NCI-H2081 treated with DMSO at 0.1 percent for 48 hours (cell line): Measurements from ENCODE around the gene RPGRIP1L.
A peak's percentile ranks its signal among the peaks of the same experiment; 100 is the strongest.

Experiments
- DNase-seq: peaks from one replicate; lab custom pipeline; 2025; lab: John Stamatoyannopoulos, UW

Gene RPGRIP1L

DNA sequence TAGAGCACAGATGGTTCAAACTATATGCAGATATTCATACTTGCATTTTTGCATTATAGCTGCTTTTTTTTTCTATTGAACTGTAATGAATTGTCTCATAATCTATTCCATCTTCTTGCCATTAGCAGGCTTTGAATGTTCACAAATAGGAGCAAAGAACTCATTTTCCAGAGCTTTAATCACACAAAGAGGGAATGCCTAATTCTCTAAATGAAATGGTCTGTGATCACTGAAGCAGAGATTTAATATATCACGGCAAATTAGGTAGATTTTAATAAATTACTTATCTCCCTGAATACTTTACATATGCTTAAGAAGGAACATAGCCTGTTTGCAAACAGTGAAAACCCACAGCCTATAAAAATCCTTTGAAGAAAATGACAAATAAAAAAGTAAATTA is 103.0 kb downstream of the RPGRIP1L start:
- DNase-seq = no peak

DNA sequence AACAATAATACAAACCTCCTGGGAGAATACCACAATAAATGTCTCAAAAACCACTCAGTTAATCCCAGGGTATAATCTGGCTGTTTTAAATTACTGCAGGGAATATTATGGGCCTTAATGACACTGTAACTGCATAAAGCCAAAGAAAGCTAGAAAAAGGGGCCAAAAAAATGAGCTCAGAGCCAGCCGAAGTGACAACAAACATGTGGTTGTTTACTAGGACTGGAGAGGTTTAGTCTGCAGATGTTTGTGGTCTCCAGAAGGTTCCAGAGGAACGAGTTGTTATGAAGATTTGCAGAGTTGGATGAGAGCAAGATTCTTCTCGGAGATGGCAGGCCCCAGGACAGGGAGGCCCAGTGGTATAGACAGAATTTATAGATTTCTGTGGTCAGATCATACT is 103.5 kb downstream of the RPGRIP1L start:
- no peak for DNase-seq

DNA sequence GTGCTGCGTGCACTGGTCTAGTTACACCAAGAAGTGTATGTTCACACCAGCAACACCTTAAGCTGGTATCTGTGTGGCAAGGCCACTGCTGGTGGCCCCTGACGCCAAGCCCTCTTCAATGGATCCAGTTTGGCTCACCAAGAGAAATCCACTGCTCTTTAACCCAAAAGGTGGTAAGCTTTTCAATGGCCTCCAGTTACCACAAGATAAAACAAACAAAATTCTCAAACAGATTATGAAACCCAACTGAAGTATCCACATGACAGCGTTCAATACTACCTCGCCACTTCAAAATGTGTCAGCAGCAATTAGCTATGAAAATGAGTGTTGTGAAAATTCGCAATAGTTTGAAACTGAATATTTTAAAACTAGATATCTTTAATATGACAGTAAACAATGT is 104.1 kb downstream of the RPGRIP1L start:
- no peak for DNase-seq

DNA sequence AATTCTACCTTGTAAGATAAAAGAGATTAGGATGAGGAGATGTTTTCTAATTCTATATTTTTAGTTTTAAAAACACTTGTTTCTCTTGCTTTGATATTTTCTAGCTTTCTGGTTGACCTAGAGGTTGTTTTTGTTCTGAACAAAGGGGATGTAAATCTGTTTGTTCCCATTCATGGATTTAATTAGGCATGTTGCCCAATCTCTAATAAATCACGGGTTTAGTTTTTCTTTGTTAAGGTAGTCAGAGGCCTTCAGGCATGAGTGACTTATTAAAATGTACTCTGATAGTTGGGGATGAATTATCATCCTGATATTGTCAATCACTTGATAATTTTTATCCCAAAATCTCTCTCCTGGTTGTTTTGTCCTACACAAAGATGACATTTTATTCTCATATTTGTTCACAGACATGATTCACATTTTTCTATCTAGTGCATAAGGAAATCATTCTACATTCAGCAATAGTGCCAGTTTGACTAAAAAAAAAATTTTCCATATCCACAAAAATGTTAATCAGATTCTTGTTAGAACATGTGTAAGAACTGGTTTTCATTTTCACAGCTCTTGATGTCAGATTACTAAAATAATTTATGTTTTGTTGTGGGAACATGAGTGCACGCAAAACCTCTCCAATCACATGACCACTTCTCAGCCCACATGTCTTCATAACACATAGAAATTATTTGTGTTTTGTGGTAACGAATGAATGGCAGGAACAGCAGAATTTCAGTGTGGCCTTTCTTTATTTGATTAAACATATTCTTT is 105.0 kb downstream of the RPGRIP1L start:
- no peak for DNase-seq

DNA sequence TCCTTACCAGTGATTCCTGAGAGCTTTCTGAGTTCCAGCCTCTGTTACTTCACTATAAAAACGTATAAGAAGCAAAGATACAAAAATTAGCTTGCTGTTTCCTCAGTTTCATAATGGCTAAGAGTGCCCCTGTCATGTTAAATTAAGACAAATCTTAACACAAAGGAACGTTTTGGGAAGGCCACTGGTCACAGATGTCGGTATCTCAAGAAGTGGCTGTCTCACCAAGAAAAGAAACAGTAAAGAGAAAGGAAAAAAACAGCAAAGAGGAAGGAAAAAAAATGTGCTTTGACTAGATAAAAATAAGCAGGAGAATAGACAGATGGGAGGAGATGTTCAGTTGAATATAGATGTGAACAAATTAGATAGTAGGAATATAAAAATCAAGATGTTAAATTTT is 105.9 kb downstream of the RPGRIP1L start:
- DNase-seq = no peak

DNA sequence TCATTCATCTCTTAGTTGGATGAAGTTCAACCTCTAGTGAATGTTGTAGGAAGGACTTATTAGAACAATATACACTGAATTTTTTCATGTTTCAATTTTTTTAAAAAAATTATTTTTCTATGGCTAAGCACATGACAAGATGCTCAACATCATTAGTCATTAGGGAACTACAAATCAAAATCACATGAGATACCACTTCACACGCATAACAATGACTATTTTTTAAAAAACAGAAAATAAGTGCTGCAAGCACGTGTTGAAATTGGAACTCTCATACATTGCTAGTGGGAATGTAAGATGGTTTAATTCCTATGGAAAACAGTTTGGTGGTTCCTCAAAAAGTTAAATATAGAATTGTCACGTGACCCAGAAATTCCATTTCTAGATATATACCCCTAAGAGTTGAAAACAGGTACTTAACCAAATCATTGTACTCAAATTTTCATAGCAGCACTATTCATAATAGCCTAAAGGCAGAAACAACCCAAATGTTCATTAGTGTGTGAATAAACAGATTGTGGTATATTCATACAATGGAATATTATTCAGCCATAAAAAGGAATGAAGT is 115.5 kb downstream of the RPGRIP1L start:
- DNase-seq = no peak

DNA sequence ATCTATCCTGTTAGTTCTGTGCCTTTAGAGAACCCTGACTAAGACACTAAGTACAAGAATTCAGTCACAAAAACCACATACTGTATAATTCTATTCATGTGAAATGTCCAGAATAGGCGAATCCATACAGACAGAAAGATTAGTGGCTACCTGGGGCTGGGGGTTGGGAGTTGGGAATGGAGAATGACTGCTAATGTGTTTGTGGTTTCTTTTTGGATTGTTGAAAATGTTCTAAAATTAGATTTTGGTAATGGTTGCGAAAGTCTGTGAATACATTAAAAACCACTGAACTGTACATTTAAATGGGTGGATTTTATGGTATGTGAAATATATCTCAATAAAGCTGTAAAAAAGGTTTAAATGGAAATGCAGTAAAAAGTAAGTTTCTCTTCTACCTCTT is 120.3 kb downstream of the RPGRIP1L start:
- DNase-seq = no peak

DNA sequence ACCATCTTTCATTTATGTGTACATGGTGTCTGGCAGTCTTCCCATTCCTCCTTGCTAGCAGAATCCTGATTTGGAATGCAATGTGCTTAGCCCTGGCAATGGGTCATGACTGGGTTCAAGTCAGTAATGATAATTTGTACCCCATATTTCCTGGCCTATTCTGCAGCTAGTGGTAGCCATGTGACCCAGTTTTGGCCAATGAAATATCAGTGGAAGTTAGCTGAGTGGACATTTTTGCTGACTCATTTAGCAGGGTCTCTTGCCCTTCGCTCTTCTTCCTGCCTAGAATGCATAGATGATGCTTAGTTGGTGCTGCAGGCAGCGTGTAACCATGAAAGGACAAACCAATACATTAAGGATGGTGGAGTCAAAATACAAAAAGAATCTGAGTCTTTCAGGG is 121.9 kb downstream of the RPGRIP1L start:
- no peak for DNase-seq

DNA sequence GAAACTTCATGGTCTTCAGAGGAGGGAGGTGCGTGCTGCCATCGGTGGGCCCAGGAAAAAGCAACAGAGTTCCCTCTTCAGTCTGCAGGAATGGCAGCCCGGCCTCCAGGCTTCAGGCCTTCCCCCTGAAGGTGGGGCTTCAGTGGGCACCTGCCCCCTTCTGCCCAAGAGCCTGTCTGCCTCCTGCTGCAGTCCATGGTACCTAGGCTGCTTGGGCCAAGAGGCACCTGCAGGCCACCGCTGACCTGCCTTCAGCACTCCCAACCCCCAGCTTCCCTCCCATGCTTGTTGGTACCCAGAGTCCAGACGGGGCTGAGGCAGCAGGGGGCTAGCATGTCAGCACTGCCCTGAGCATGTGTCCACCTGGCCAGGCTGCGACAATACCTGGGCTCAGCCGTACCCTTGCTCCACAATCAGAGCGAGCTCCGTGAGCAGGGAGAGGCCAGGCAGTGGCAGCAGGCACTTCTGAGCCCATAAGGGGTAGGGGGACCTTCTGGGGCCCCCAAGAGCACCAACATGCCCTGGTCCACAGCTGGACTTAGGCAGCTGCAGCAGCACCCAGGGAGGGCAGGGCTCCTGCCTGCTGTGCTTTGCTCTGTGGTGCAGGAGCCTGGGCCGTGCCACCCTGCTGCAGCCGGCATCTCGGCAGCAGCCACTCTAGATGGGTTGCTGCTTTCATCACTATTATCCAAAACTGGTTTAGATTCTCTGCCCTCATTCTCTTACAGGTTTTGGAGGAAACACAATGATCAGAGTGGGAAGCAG is 123.4 kb downstream of the RPGRIP1L start:
- DNase-seq = no peak

DNA sequence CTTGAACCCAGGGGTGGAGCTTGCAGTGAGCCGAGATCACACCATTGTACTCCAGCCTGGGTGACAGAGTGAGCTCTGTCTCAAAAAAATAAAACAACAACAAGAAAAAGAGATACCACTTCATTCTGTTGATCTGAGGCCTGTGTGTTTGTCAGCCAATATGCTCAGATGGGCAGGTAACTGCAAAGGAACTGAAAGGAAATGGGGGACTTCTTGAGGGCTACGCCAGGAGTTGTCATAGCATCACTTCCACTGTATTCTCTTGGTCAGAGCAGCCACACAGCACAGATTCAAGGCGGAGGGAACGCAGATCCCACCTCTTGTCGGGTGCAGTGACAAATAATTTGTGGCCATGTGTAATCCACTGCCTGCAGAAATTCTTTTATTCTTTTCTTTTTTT is 126.8 kb downstream of the RPGRIP1L start:
- no peak for DNase-seq

DNA sequence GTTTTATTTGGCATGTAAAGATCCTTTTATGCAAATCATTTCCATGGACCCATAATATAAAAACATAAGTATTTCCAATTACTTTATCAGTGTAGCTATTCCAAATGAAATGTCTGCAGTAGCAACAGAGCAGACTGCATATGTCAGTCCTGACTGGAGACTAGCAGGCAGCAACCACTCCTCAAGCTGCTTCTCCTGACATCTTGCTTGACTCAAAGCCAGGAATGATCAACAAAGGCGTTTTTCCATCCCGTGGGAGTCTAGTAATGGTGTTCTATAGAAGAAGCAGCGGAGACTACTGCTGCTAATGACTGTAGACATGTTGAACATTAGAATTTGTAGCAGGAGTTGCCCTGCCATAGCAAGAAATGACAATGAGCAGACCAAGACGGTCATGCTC is 127.4 kb downstream of the RPGRIP1L start:
- no peak for DNase-seq

DNA sequence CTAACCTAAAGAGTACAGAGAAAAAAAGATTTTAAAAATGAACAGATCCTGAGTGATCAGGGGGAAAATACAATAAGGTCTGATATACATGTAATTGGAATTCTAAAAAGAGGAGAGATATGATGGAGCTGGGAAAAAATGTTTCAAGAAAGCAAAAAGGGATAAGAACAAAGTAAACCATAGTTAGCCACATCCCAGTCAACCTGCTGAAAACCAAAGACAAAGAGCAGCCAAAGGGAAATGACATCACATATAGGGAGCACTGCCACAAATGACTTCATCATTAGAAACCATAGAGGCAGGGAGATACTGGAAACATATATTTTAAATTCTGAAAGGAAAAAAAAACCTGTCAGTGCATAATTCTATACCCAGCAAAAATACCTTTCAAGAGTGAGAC is 131.9 kb downstream of the RPGRIP1L start:
- DNase-seq = no peak

DNA sequence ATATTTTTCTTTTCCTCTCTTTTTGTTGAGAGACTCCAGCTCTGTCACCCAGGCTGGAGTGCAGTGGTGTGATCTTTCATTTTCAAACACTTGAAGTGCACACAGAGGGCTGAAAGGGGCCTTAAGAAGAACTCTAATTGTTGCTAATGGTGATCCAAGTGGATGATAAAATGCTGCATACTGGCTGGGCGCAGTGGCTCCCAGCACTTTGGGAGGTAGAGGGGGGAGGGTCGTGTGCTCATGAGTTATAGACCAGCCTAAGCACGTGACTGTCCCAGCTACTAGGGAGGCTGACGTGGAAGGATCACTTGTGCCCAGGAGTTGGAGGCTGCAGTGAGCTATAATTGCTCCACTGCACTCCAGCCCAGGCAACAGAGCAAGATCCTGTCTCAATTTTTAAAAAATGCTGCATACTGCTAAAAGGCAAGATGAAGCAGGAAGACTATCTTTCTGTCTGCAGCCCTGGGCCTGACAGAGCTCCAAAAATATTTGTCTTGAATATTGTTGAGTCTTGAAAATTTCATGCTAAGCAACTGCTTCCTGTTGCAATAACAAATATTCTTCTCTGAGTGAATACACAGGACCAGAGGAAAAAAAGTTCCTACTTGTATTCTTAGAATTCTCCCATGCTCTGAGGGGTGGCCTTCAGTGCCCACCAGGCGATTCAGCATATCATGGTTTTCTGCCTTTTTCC is 137.0 kb downstream of the RPGRIP1L start:
- no peak for DNase-seq

DNA sequence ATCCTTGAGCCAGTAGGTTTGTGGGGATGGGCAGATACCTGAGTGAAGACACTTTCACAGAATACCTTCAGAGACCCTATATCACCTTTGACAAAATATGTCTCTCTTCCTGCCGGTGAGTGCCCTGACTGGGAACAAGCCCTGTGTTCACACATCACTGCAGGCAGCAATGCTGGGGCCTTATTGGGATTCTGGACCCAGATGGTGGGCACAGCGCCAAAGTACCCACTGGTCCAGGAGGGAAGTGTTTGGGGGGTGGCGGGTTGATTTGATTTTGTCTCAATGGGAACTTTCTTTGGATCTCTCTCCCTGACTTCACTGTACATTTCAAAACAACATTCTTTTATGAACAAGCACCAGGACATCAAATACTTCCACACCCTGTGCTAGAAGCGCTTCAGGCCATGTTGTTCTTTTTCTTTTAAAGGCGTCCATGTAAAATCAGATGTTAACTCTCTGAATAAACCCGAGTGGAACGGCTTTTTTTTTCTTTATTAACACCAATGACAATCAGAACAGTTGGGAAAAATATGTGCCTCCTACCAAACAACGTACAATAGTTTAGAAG is 138.3 kb downstream of the RPGRIP1L start:
- DNase-seq = no peak

DNA sequence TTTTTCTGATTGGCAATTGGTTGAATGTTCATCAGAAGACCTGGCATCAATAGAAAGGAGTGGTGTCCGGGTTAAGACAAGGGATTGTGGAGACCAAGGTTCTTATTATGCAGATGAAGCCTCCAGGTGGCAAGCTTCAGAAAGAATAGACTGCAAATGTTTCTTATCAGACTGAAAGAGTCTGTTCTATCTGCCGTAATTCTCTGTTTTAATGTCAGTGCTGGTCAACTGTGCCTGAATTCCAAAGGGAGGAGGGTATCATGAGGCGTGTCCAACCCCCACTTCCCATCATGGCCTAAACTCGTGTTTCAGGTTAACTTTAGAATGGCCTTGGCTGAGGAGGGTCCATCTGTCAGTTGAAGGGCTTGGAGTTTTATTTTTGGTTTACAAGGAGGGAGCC is 140.2 kb downstream of the RPGRIP1L start:
- no peak for DNase-seq

DNA sequence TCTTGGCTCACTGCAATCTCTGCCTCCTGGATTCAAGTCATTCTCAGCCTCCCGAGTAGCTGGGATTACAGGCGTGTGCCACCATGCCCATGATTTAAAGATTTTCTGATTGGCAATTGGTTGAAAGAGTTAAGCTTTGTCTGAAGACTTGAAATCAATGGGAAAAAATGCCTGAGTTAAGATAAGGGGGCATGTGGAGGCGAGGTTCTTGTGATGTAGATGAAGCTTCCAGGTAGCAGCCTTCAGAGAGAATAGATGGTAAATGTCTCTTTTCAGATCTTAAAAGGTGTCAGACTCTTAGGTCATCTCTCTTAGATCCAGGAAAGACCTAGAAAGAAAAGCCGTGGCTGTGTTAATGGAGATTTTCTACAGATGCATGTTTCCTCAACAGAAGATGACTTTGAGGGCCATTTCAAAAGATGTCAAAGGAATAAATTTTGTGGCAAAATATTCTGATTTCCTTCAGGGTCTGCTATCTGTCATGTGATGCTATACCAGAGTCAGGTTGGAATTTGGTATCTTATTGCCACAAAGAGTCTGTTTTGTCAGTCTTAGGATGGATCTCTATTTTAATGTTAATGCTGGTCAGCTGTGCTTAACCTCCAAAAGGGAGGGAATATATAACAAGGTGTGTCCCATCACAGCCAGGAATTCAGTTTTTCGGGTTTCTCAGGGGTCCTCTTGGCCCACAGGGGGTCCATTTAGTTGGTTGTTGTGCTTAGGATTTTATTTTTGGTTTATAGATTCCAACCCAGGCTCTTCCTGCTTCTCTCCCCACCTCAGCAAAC is 142.4 kb downstream of the RPGRIP1L start:
- DNase-seq = no peak

DNA sequence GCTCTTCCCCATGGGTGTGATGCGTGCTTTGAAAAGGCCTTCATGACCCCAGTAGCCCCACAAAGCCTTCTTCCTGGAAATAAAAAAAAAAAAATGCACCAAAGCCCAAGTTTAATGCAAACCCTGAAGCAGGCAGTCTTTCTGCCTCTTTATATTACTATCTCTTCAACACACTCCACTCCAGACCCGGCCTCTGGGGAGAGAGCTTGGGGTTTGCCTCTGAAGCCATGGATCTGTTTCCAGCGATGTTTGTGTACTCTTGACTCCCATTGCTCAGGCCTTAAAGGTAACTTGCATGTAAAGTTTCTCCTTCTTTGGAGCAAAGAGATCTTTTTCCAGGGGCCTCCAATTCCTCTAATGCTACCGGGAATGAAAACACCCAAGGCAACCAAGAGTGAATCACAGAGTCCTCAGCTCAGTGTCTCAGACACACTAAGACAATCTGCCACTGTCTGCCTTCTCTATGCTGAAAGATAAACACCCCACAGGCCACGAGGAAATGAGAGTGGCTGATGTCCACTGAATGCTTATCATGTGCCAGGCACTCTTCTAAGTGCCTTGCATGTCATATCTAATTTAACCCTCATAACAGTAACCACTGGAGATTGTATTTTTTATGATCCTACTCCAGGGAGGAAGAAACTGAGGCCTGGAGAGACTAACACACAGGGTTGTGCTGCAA is 144.2 kb downstream of the RPGRIP1L start:
- no peak for DNase-seq

DNA sequence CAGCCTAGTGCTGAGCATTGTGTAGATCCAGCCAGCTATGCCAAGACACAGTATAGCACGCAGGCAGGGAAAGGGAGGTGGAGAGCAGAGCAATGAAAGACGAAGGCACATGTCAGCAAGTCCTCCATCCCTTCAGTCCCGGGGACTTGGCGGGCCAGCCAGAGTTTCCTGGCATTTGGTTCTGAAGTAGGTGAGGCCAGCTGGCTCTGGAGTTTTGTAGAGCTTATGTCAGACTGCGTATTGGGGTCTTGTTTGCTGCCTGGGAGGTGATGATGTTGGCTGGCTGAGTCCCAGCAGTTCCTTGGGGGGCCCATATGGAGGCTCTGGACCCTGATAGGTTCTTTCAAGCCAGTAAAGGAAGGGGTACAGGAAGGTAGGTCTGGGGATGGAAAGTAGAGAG is 144.9 kb downstream of the RPGRIP1L start:
- no peak for DNase-seq

DNA sequence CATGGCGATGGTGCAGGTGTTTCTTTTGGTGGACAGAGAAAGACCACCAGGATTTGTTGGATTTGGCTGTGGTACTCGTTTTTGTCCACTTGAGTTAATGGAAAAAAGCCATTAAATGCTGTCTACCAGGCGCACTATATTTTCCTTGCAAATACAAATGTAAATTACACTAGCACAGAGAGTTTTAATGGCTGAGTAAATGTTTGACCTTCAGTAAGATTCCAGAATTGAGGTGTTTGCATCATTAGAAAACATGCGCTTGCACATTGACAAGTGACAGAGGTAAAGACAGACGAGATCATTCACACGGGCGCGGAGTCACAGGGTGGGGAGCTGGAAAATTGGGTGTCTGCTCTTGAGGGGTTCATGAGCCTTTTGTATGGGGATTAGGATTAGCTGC is 147.1 kb downstream of the RPGRIP1L start:
- DNase-seq = peak; percentile 42

DNA sequence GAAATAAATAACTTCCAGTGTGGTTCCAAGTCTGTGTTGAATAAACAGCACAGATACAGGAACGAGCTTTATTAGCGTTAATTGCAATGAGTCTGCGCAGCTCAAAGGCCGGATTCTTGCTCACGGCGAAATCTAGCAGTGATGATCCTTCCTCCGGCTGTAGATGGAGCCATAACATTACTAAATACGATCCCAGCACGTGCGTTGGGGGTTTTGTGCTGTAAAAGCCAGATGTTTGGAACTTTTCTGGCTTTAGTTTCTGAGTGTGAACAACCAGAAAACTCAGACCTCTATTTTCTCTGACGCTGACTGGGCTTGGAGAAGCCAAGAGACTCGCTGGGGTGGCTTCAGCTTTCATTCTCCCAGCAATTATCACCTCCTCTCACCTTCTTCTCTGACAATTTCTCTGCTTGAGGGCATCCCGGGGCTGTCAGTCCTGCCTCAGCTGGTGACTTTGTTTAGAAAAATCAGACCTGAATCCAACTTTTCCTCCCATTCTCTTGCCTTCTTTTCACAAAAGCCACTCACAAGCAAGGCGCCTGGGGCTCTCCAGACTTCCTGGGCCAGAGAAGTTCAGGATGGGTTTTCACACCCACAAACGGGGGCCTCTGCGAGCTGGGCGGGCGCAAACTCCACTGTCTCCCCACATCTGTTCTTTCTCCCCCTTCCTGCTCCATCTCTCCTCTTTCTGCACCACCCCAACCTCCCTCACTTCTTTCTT is 153.5 kb downstream of the RPGRIP1L start:
- peak; percentile 55 for DNase-seq
